NOMO-1 treated with dmso at 0.1 percent for 144 hours (cell line): Measurements from ENCODE around the gene LRRC1.
A peak's percentile ranks its signal among the peaks of the same experiment; 100 is the strongest.
"Not testable (repeated sequence)": the region's sequence is repeated elsewhere in the genome, so short reads cannot be mapped to it uniquely, and the experiment has no call there.

Experiments
- DNase-seq: peaks from one replicate; lab custom pipeline; 2025; ENCODE audit not compliant: unreplicated experiment; lab: John Stamatoyannopoulos, UW

The LRRC1 gene

DNA sequence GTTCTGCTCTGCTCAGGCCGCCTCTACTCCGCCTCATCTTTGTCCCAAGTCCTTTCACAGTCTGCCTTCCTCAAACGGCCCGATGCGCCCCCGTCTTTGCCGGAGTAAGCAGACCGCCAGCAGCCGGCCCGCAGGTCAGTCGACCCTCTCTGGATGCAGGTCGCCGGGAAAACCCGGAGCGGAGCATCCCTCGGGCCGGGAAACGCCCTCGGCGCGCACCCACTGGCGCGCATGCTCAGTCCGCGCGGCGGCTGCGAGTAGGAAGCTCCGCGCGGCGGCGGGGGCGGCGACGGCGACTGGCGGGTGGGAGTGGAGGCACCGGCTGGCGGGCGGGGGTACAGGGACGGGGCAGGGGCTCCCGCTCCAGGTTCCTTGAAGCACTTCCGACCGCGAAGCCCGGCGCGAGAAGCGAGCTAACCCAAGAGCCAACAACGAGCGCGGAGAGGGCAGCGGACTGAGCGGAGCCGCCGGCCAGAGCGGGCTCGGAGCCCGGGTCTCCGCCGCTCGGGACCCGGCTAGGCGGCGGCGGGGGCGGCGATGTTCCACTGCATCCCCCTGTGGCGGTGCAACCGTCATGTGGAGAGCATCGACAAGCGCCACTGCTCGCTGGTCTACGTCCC lies at the start of gene LRRC1:
Gene LRRC1 (plus strand): TSS at position 286 of the 620 bp plus-strand sequence. CDS start 252 bp downstream, at position 538.
- peak; percentile 71 for DNase-seq

- no peak for DNase-seq
These were observed 48.2 kb upstream of the LRRC1 start for GRCh38 chr6:53746442-53747103.

DNA sequence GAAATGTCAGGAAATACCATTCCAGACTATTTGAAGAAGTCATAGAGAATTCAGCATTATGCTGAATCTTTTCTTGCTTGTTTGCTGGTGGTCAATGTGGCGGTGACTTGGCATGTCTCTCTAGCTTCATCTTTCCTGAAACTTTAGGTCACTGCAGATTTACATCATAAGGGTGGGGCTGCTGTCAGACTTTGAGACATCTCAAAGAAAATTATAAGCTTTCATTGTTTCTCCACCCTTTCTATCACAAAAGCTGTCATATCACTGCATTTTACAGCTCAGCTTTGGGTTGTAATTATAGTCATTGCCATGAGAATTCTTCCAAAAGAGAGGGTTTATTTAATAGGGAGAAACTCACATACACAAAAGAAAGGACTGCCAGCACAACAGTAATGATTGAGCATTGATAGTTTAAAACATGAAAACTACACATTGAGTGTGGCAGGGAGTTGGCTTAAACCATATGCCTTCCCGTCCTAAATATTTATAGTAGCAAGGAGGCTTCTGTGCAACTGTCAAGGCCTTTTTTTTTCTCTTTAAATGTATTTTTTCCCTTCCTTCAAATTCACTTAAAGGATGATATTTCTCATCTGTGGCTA lies 44.7 kb upstream of the LRRC1 start:
- no peak for DNase-seq

DNA sequence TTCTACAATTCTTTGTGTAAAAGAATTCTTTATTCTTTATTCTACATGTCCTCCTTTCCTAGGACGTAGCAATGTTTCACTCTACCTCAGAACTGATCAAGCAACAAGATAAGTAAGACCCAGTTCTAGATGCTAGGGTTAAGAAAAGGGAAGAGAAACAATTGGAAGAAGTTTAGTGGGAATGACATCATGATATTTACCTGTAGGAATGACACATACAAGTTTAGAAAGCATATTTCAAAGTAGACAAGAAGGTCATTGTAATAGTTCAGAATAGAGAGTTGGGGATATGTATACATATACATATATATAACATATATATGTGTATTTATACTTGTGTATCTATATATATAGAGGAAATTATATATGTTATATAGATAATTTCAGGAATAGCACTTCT lies 43.4 kb upstream of the LRRC1 start:
- DNase-seq: no peak

- DNase-seq: no peak
These were observed 42.4 kb upstream of the LRRC1 start for GRCh38 chr6:53752440-53752839.

DNA sequence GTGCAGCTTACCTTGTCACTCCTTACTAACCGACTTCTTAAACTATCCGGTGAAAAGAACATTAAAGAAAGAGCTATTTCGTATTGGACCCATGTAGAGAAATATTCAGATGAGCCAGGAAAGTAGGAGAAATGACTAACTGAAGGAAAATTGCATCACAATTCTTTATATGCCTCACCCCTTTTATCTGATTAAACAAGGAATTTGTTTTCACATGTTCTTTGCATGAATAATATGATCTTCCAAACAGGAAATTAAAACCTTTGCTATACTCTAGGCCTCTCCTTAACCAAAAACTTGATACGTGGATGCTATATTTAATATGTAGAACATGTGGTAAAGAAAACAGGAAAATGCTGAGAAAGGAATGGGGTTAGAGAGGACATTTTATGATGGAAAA lies 41.9 kb upstream of the LRRC1 start:
- DNase-seq: no peak

GRCh38 chr6:53754330-53754729 lies 40.5 kb upstream of the LRRC1 start:
- DNase-seq: no peak

DNA sequence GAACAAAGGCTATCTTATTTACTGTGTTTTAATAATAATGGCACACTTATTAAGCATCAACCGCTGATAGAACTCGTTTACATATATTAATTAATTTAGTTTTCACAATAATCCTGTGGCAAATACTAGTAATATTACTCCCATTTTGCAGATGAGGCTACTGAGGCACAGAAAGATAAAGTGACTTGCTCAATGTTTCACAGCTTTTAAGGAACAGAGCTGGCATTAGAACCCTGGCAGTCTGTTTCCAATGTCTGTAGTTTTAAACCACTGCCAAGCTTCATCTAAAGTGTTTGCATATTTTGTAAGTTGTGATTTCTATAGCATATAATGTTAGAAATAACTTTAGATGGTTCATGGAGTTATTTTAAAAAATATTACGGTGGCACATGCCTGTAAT lies 38.4 kb upstream of the LRRC1 start:
- no peak for DNase-seq

- DNase-seq: no peak
These were observed 36.3 kb upstream of the LRRC1 start for GRCh38 chr6:53758496-53758895.

DNA sequence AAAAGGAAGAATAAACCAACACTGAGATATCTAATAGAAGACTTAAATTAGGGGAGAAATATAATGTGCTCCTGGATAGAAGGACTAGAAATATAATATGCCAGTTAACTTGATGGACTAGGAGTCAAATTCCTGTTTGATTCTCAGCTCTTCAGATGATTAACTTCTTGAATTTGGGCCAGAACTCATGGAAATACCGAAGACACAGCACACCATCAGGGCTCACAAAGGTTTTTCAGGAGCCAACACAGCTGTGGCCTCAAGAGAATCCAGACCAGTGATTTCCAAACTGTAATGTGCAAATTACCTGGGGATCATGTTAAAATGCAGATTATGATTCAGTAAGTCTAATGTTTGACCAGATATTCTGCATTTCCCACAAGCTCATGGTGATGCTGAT lies 33.8 kb upstream of the LRRC1 start:
- no peak for DNase-seq

GRCh38 chr6:53765270-53765669 lies 29.5 kb upstream of the LRRC1 start:
- no peak for DNase-seq

GRCh38 chr6:53766930-53767329 lies 27.9 kb upstream of the LRRC1 start:
- DNase-seq: no peak

- DNase-seq: no peak
These were observed 26.9 kb upstream of the LRRC1 start for GRCh38 chr6:53767941-53768340.

GRCh38 chr6:53768636-53769035 lies 26.2 kb upstream of the LRRC1 start:
- no peak for DNase-seq

DNA sequence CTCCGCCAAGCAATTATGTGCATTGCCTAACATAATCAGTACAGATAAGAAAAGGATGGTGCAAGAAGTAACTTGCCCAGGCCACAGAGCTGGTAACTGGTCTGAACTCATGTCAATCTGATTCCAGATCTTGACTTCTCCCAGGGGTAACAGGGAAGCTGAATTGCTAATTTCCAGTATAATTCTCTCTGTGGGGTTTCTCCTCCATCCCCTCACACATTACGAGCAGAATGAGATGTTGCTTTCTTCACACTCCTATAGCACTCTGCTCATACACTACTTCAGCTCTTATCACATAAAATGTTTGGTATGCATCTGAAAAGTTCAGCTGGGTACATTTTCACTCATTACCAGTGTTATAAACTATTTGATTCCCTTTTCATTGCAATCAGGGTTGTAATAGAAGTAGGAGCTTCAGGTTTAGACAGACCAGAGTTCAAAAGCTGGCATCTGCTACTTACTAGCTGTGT lies 24.0 kb upstream of the LRRC1 start:
- DNase-seq: no peak

- no peak for DNase-seq
These were observed 22.8 kb upstream of the LRRC1 start for GRCh38 chr6:53771785-53772624.

DNA sequence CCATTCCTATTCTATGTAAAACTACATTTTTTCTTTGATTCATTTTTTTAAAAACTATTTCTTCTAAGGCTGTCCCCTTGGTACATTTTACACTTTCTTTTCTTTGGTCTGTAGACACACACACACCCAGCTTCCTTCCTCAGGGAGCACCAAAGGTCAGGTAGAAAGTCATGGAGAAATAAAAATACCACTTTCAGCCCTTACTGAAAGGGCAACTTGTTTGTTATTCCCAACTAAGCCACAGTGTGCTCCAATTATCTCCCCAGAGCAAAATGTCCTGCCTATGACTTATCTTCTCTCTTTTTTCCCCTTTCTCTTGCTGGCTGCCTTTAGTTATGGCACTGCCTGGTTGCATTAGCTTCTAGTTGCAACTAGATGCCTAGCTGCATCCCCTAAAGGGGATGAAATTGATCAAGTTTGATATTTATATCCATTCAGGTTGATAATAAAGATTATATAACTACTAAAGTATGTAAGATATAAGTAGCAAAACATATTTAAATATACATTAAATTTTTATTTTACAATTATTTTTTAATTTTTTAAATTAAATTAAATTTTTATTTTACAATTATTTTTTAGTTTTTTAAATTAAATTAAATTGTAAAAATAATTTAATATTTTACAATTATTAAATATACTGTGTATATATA lies 21.6 kb upstream of the LRRC1 start:
- no peak for DNase-seq

DNA sequence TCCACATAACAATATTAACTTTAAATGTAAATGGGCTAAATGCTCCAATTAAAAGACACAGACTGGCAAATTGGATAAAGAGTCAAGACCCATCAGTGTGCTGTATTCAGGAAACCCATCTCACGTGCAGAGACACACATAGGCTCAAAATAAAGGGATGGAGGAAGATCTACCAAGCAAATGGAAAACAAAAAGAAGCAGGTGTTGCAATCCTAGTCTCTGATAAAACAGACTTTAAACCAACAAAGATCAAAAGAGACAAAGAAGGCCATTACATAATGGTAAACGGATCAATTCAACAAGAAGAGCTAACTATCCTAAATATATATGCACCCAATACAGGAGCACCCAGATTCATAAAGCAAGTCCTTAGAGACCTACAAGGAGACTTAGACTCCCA lies 18.7 kb upstream of the LRRC1 start:
- not testable (repeated sequence) for DNase-seq

DNA sequence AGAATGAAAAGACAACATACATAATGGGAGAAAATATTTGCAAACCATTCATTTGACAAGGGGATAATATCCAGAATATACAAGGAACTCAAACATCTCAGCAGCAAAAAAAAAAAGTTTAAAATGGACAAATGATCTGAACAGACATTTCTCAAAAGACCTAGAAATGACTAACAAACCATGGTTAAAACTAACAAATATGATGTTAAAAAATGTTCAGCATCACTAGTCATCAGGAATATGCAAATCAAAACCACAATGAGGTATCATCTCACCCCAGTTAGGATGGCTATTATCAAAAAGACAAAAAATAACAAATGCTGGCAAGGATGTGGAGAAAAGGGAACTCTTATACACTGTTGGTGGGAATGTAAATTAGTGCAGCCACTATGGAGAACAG lies 9.8 kb upstream of the LRRC1 start:
- DNase-seq: not testable (repeated sequence)

DNA sequence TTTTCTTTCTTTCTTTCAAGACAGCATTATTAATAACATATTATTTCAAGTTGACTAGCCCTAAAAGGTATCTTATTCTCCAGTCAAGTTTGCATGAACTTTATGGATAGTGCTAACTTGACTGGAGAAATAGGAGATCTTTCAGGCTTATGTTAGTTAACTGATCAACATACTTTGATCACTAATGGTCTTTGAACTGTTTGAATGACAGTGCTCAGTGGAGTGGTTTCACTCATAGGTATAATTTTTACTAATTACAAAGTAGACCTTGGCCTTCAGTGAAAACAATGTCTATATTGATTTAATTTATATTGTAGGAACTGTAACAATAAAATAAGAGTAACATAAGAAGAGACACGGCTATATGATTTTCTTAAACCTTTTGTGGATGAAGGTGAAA lies 8.0 kb upstream of the LRRC1 start:
- no peak for DNase-seq

GRCh38 chr6:53790886-53791285 lies 3.9 kb upstream of the LRRC1 start:
- no peak for DNase-seq
